ENCODE data around the gene PUM1. TPM values are rescaled to one million over a fixed set of nuclear protein-coding genes. Genes with fewer than 3 reads are reported as not detected.
A peak's percentile ranks its signal among the peaks of the same experiment; 100 is the strongest.

The PUM1 gene
- total and polyA plus RNA-seq, 10 of the 15 experiments (the other 5 are each of a cell fraction or from before 2014, with no cell fraction given), result 21.4 to 75.3 (median 42.4) TPM

DNA sequence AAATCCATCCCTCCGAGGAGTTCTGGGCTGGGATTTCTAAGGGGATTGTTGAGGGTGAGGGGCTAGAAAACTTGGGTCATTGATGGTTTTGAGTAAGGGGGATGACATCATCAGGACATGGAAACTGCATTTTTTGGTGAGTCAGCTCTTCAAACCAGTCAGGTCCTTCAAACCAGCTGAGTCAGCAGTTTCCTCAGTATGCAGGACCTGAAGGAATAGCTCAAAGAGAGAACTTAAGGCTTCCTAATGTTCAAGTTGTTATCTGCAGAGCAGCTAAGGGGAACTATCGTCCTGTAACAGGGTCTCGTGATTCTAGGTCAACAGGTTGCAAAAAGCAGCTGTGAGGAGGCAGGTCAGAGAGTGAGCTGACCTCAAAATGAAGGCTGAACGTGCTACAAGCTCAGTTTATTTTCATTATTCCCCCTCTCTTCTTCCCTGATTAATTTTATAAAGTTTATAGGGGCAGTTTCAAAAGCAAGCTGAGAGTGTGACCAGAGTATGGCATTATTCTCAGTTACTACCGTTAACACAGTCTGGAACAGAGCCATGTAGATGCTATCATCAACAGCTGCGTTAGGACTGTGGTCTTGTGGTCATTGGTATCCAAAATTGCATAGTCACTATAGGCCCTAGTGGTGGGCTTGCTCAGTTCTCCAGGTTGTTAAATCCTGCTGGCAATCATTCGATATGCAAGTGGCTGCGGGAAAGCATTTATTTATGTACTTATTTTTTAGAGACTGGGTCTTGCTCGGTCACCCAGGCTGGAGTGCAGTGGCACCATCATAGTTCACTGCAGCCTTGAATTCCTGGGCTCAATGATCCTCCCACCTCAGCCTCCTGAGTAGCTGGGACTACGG, 146.3 kb downstream of the PUM1 start:
- Histone ChIP-seq H3K4me1 (ENCODE audit: control insufficient read depth, insufficient read depth, low read length) (no peaks in the 10 kb centered on the region), H3K36me3 (ENCODE audit: control insufficient read depth in 2 of 2, insufficient read depth in 2 of 2, low read length in 1 of 2) (no peaks in the 10 kb centered on the region), H3K27ac (ENCODE audit: control insufficient read depth, insufficient read depth) (no peak overlapping the region), H4K20me1 (ENCODE audit: control insufficient read depth, insufficient read depth) (no peaks in the 10 kb centered on the region), H3K4me2 (ENCODE audit: control insufficient read depth, insufficient read depth) (no peak overlapping the region), H3K9me3 (replicated peaks; ENCODE audit: control insufficient read depth, insufficient read depth, low read length) (no peaks in the 10 kb centered on the region), H3K4me3 (no peak overlapping the region), H3K79me2 (ENCODE audit: control insufficient read depth, insufficient read depth, low read length) (no peaks in the 10 kb centered on the region), H3K27me3 (replicated peaks in 1 of 2; ENCODE audit: control insufficient read depth in 2 of 2, insufficient read depth in 2 of 2, low read length in 1 of 2) (no peaks in the 10 kb centered on the region), H3K9ac (ENCODE audit: control insufficient read depth, insufficient read depth, low read length) (no peak overlapping the region), H2AFZ (ENCODE audit: control insufficient read depth, low read depth, low read length) (no peak overlapping the region)
- in situ Hi-C loops (cut with MboI), result loop anchor here (10.0 kb wide), 1 partner anchor 1684 kb away; the partner anchor contains the start of genes MECR and PTPRU
- ATAC-seq, result peak; percentile 36; the same call in 1 of the 3 replicates
- SMC1A ChIA-PET (ENCODE audit: uncharacterized antibody, unreplicated experiment), result interaction anchor here (0.7 to 3.3 kb wide), 5 partner anchors 9 to 195 kb away, joined by 3 to 18 read pairs (median 6); no protein-coding TSS in a partner anchor
- CTCF ChIA-PET, result interaction anchor here (1.0 to 3.0 kb wide), 8 partner anchors 8 to 199 kb away, joined by 3 to 27 read pairs (median 9); no protein-coding TSS in a partner anchor
- no TSS peak for BruUV-seq (replicated peaks)
- no peak for DNase-seq (ENCODE audit: low read depth, low spot score)
- RAD21 ChIA-PET (ENCODE audit: unreplicated experiment), result interaction anchor here (1.0 to 2.8 kb wide), 2 partner anchors 9 to 137 kb away, joined by 3 to 12 read pairs; no protein-coding TSS in a partner anchor
- peak; percentile 30; the same call in 1 of the 2 replicates for TF ChIP-seq ATF7 (IDR thresholded peaks at IDR 0.05; ENCODE audit: low read depth)
- no peak for TF ChIP-seq DPF2 (IDR thresholded peaks at IDR 0.05)
- no peak for TF ChIP-seq NR2C2 (IDR thresholded peaks at IDR 0.05; ENCODE audit: borderline replicate concordance, control insufficient read depth, insufficient read length, low read depth)
- no peak for TF ChIP-seq SPI1 (IDR thresholded peaks at IDR 0.05; ENCODE audit: borderline replicate concordance, insufficient read depth, low read depth, low read length)
- TF ChIP-seq TARDBP (IDR thresholded peaks at IDR 0.05; ENCODE audit: borderline replicate concordance), result no peak
- no peak for TF ChIP-seq JUND (IDR thresholded peaks at IDR 0.05; ENCODE audit: low read depth, low read length)
- TF ChIP-seq BRCA1 (IDR thresholded peaks at IDR 0.05; ENCODE audit: low read depth, low read length), result no peak
- no peak for FAIRE-seq
- WGBS (ENCODE audit: insufficient coverage, insufficient replicate concordance, low lambda C conversion rate, missing lambda C conversion rate), result 25% methylated on average over 10 of the region's 10 CpGs
- intact Hi-C loops (cut with micrococcal nuclease; ENCODE audit: unreplicated experiment), result no loop called here
- POLR2A ChIA-PET, result no interaction called here

Data from GM12878 (cell line).